Glutamatergic neuron (in vitro differentiated cells): ENCODE measurements around the gene RPS6KC1. TPM values are rescaled to one million over a fixed set of nuclear protein-coding genes. Genes with fewer than 3 reads are reported as not detected.
"Not testable (repeated sequence)": the region's sequence is repeated elsewhere in the genome, so short reads cannot be mapped to it uniquely, and the experiment has no call there.

ENCODE experiments used
- DNase-seq: peaks from one replicate; pipeline ENCODE4 v3.0.0; 2022
- H3K27ac Mint-ChIP-seq: one replicate; pipeline ENCODE4 v1.8.0; 2020; ENCODE audit warnings: mild to moderate bottlenecking, mixed read lengths, inconsistent platforms; ENCODE audit not compliant: unreplicated experiment
- H3K27me3 Mint-ChIP-seq: one replicate; pipeline ENCODE4 v1.8.0; 2020; ENCODE audit warnings: mild to moderate bottlenecking, moderate library complexity, mixed read lengths, inconsistent platforms; ENCODE audit not compliant: unreplicated experiment
- H3K36me3 Mint-ChIP-seq: one replicate; pipeline ENCODE4 v1.8.0; 2020; ENCODE audit warnings: mild to moderate bottlenecking, mixed read lengths, inconsistent platforms; ENCODE audit not compliant: unreplicated experiment
- H3K4me1 Mint-ChIP-seq: one replicate; pipeline ENCODE4 v1.8.0; 2020; ENCODE audit warnings: mild to moderate bottlenecking, low read depth, mixed read lengths, inconsistent platforms; ENCODE audit not compliant: unreplicated experiment
- H3K4me3 Mint-ChIP-seq: one replicate; pipeline ENCODE4 v1.8.0; 2020; ENCODE audit warnings: mild to moderate bottlenecking, mixed read lengths, inconsistent platforms; ENCODE audit not compliant: unreplicated experiment
- H3K9me3 Mint-ChIP-seq: one replicate; pipeline ENCODE4 v1.8.0; 2020; ENCODE audit warnings: mild to moderate bottlenecking, moderate library complexity, mixed read lengths, inconsistent platforms; ENCODE audit not compliant: unreplicated experiment
- CTCF ChIP-seq: fragments of 200-600 bp; sonication (generic); IDR thresholded peaks from one replicate; pipeline ENCODE4 v1.5.0; 2021; ENCODE audit not compliant: partially characterized antibody, unreplicated experiment
- total RNA-seq: library from RNA; stranded (reverse); fragmentation: NEBNext Ultra II Directional; extraction: Animal tissue kit (Norgen Biotek cat#: 25700); gene quantifications from one replicate; pipeline ENCODE4 v1.2.1, GENCODE V29; 2021; ENCODE audit not compliant: unreplicated experiment

Gene RPS6KC1
- total RNA-seq, 1 donor from 2014 or later, result 23.9 TPM

- TF ChIP-seq CTCF, result no peak
- H3K9me3 Mint-ChIP-seq, result peaks cover 7% of the 10 kb centered on the region
- H3K27ac Mint-ChIP-seq, result peak within 1 kb of the TSS; percentile 98
- H3K27me3 Mint-ChIP-seq, result no peaks in the 10 kb centered on the region
- peak; percentile 96 for DNase-seq
- no peaks in the 10 kb centered on the region for H3K36me3 Mint-ChIP-seq
- no peaks in the 10 kb centered on the region for H3K4me1 Mint-ChIP-seq
- peak within 1 kb of the TSS; percentile 99 for H3K4me3 Mint-ChIP-seq
Measured at GRCh38 chr1:213015099-213016050, 35.7 kb upstream of the RPS6KC1 start, which contains the start of gene ANGEL2. TSS of gene ANGEL2 (minus strand) at chr1:213015867. CDS start at chr1:213015671, 196 bp downstream.

GRCh38 chr1:213017447-213018273 lies 33.4 kb upstream of the RPS6KC1 start:
- H3K27me3 Mint-ChIP-seq, result no peaks in the 10 kb centered on the region
- no peak for TF ChIP-seq CTCF
- peaks cover 7% of the 10 kb centered on the region for H3K9me3 Mint-ChIP-seq
- no peak for DNase-seq
- H3K4me1 Mint-ChIP-seq, result no peaks in the 10 kb centered on the region
- H3K27ac Mint-ChIP-seq, result no peak overlapping the region
- no peaks in the 10 kb centered on the region for H3K36me3 Mint-ChIP-seq
- H3K4me3 Mint-ChIP-seq, result no peak overlapping the region

- Mint-ChIP-seq H3K36me3 (no peaks in the 10 kb centered on the region), H3K27me3 (no peaks in the 10 kb centered on the region), H3K27ac (no peak overlapping the region), H3K4me1 (no peaks in the 10 kb centered on the region), H3K9me3 (peaks cover 7% of the 10 kb centered on the region), H3K4me3 (no peak overlapping the region)
- no peak for DNase-seq
- no peak for TF ChIP-seq CTCF
Measured at GRCh38 chr1:213019450-213019849, 31.6 kb upstream of the RPS6KC1 start.

GRCh38 chr1:213020016-213020415 lies 31.0 kb upstream of the RPS6KC1 start:
- H3K4me1 Mint-ChIP-seq, result no peaks in the 10 kb centered on the region

GRCh38 chr1:213027024-213027423 lies 24.0 kb upstream of the RPS6KC1 start:
- not testable (repeated sequence) for H3K27ac Mint-ChIP-seq, H3K36me3 Mint-ChIP-seq, H3K9me3 Mint-ChIP-seq, H3K27me3 Mint-ChIP-seq, H3K4me1 Mint-ChIP-seq, DNase-seq, H3K4me3 Mint-ChIP-seq

More at GRCh38 chr1:213020016-213020415, 31.0 kb upstream of the RPS6KC1 start:
- Mint-ChIP-seq H3K27ac (no peak overlapping the region), H3K27me3 (peaks cover 1% of the 10 kb centered on the region), H3K9me3 (peaks cover 8% of the 10 kb centered on the region), H3K36me3 (no peaks in the 10 kb centered on the region), H3K4me3 (no peak overlapping the region)
- TF ChIP-seq CTCF, result no peak
- no peak for DNase-seq
